ENCODE results near the gene ARSJ.

ARSJ gene

GRCh38 chr4:113955948-113956347 is 23.5 kb downstream of the ARSJ start:
- no peaks in the 10 kb centered on the region for H3K79me2 ChIP-seq (ENCODE audit: insufficient read depth, low read length)
- H3K9me2 ChIP-seq (ENCODE audit: low read depth, low read length): no peaks in the 10 kb centered on the region
- no peaks in the 10 kb centered on the region for H3K36me3 ChIP-seq (ENCODE audit: insufficient read depth, low read length)
- H3K9ac ChIP-seq (ENCODE audit: low read length): no peak overlapping the region
- no peaks in the 10 kb centered on the region for H3F3A ChIP-seq (ENCODE audit: insufficient read depth, low read length)
- H3K9me3 ChIP-seq (ENCODE audit: low read length): no peaks in the 10 kb centered on the region
- no peak overlapping the region for H3K27ac ChIP-seq (ENCODE audit: low read depth, low read length, poor library complexity, severe bottlenecking)
- no peaks in the 10 kb centered on the region for H4K20me1 ChIP-seq (ENCODE audit: insufficient read depth, low read length)
- H3K4me1 ChIP-seq (ENCODE audit: insufficient read depth, low read length, severe bottlenecking): no peaks in the 10 kb centered on the region
- no peak overlapping the region for H3K4me3 ChIP-seq (ENCODE audit: low read depth, low read length, poor library complexity, severe bottlenecking)
- no peaks in the 10 kb centered on the region for H3K27me3 ChIP-seq (ENCODE audit: insufficient read depth, low read length)
- no peak overlapping the region for H2AFZ ChIP-seq (ENCODE audit: low read length)
- H3K4me2 ChIP-seq (ENCODE audit: low read length): no peak overlapping the region
- TF ChIP-seq CTCF (IDR thresholded peaks at IDR 0.05; ENCODE audit: low read length) (no peak), EZH2 (IDR thresholded peaks at IDR 0.05; ENCODE audit: borderline replicate concordance, low read length) (no peak)

DNA sequence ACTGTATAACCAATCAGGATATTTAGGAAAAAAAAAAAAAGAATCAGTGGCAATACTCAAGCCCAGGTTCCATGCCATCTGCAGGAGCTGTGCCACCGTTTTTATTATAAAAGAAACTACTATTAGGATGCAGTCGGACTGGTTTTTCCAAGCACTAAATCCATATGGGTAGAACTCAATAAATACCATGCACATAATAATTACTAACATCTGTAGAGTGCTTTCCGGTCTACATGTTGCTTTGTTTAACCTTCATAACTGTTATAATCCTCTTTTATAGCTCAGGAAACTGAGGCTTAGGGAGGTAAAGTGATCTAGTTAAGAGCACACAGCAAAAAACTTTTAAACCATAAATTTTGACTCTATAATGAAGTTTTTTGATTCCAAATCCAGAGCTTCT is 24.0 kb downstream of the ARSJ start:
- no peak overlapping the region for H3K4me2 ChIP-seq (ENCODE audit: low read length)
- H3K27me3 ChIP-seq (ENCODE audit: insufficient read depth, low read length): no peaks in the 10 kb centered on the region
- H3K79me2 ChIP-seq (ENCODE audit: insufficient read depth, low read length): no peaks in the 10 kb centered on the region
- no peaks in the 10 kb centered on the region for H3K9me3 ChIP-seq (ENCODE audit: low read length)
- H3F3A ChIP-seq (ENCODE audit: insufficient read depth, low read length): no peaks in the 10 kb centered on the region
- no peaks in the 10 kb centered on the region for H3K36me3 ChIP-seq (ENCODE audit: insufficient read depth, low read length)
- H3K27ac ChIP-seq (ENCODE audit: low read depth, low read length, poor library complexity, severe bottlenecking): no peak overlapping the region
- no peak overlapping the region for H3K9ac ChIP-seq (ENCODE audit: low read length)
- H2AFZ ChIP-seq (ENCODE audit: low read length): no peak overlapping the region
- no peak overlapping the region for H3K4me3 ChIP-seq (ENCODE audit: low read depth, low read length, poor library complexity, severe bottlenecking)
- H4K20me1 ChIP-seq (ENCODE audit: insufficient read depth, low read length): no peaks in the 10 kb centered on the region
- H3K9me2 ChIP-seq (ENCODE audit: low read depth, low read length): no peaks in the 10 kb centered on the region
- TF ChIP-seq CTCF (IDR thresholded peaks at IDR 0.05; ENCODE audit: low read length): no peak
- TF ChIP-seq EZH2 (IDR thresholded peaks at IDR 0.05; ENCODE audit: borderline replicate concordance, low read length): no peak
- H3K4me1 ChIP-seq (ENCODE audit: insufficient read depth, low read length, severe bottlenecking): no peaks in the 10 kb centered on the region

DNA sequence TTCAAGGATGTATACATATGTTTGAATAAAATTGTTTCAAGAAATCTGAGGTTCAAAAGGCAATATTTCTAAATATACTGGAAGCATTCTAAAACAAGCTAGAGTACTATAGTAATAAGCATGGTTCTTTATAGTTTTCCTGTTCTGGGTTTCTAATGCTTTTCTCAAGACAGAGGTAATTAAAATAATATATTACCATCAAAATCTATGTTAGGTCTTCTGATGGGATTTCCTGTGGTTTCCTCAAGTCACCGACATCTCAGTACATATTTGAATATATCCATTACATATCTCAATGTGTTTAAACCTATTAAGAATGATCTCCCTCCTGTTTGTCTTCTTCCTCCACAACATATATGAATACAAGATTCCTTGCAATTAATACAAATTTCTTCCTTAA is 25.6 kb downstream of the ARSJ start:
- no peaks in the 10 kb centered on the region for H3K27me3 ChIP-seq (ENCODE audit: insufficient read depth, low read length)
- H3K4me1 ChIP-seq (ENCODE audit: insufficient read depth, low read length, severe bottlenecking): no peaks in the 10 kb centered on the region
- no peak overlapping the region for H3K4me2 ChIP-seq (ENCODE audit: low read length)
- no peak overlapping the region for H2AFZ ChIP-seq (ENCODE audit: low read length)
- no peak overlapping the region for H3K27ac ChIP-seq (ENCODE audit: low read depth, low read length, poor library complexity, severe bottlenecking)
- no peaks in the 10 kb centered on the region for H4K20me1 ChIP-seq (ENCODE audit: insufficient read depth, low read length)
- no peaks in the 10 kb centered on the region for H3K36me3 ChIP-seq (ENCODE audit: insufficient read depth, low read length)
- H3K4me3 ChIP-seq (ENCODE audit: low read depth, low read length, poor library complexity, severe bottlenecking): no peak overlapping the region
- no peaks in the 10 kb centered on the region for H3F3A ChIP-seq (ENCODE audit: insufficient read depth, low read length)
- H3K79me2 ChIP-seq (ENCODE audit: insufficient read depth, low read length): no peaks in the 10 kb centered on the region
- H3K9me3 ChIP-seq (ENCODE audit: low read length): no peaks in the 10 kb centered on the region
- TF ChIP-seq CTCF (IDR thresholded peaks at IDR 0.05; ENCODE audit: low read length): no peak
- TF ChIP-seq EZH2 (IDR thresholded peaks at IDR 0.05; ENCODE audit: borderline replicate concordance, low read length): no peak
- H3K9me2 ChIP-seq (ENCODE audit: low read depth, low read length): no peaks in the 10 kb centered on the region
- H3K9ac ChIP-seq (ENCODE audit: low read length): no peak overlapping the region
